ENCODE measurements around the gene ACOX3.

DNA sequence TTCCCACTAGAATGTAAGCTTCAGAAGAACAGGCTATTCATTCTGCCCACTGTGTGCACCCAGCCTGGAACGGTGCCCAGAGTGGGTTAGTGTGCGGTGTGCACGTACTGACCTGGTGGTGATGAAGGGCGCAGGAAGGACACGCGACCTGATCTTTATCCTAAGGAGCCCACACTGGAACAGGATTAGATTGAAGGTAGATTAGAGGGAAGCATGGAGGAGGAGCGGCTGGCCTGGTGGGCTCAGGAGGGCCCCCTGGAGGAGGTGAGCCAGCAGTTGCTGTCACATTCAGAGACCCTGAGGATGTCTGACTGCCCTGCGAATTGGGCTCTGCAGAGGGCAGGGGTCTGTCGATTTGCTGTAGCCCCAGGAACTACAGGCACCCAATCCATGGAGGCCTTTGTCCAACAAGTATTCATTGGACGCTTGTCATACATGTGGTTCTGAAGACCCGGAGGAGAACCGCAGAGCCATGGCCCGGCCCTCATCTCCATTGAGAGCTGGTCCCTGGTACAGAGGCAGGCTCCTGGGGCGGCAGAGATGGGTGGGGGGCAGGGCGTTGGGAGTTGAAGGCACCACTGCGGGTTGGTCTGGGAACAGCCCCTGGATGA is 97.8 kb downstream of the ACOX3 start:
- TF ChIP-seq, protein P1, sequence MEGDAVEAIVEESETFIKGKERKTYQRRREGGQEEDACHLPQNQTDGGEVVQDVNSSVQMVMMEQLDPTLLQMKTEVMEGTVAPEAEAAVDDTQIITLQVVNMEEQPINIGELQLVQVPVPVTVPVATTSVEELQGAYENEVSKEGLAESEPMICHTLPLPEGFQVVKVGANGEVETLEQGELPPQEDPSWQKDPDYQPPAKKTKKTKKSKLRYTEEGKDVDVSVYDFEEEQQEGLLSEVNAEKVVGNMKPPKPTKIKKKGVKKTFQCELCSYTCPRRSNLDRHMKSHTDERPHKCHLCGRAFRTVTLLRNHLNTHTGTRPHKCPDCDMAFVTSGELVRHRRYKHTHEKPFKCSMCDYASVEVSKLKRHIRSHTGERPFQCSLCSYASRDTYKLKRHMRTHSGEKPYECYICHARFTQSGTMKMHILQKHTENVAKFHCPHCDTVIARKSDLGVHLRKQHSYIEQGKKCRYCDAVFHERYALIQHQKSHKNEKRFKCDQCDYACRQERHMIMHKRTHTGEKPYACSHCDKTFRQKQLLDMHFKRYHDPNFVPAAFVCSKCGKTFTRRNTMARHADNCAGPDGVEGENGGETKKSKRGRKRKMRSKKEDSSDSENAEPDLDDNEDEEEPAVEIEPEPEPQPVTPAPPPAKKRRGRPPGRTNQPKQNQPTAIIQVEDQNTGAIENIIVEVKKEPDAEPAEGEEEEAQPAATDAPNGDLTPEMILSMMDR (conservative IDR thresholded peaks at IDR 0.05; ENCODE audit: low read depth, low read length): peak; percentile 29; the same call in 1 of the 2 replicates
- TF ChIP-seq EZH2 (IDR thresholded peaks at IDR 0.05; ENCODE audit: low read length, unreplicated experiment): no peak
